HEK293 (cell line): ENCODE results near the gene B4GALNT1.

Source experiments
- BCL11A ChIP-seq: fragments of 450-650 bp; formaldehyde crosslinking; IDR thresholded peaks from 2 replicates; pipeline ENCODE4 v1.5.1; 2016; ENCODE audit warnings: low read depth, missing biosample characterization, missing genetic modification characterization
- CTCF ChIP-seq: fragments of 450-650 bp; formaldehyde crosslinking; IDR thresholded peaks from 2 replicates; pipeline ENCODE4 v1.5.1; 2016; ENCODE audit warnings: missing biosample characterization, missing genetic modification characterization
- INSM2 ChIP-seq: fragments of 450-650 bp; formaldehyde crosslinking; IDR thresholded peaks from 2 replicates; pipeline ENCODE4 v1.5.1; 2016; ENCODE audit warnings: missing biosample characterization, missing genetic modification characterization
- KLF16 ChIP-seq: fragments of 450-650 bp; formaldehyde crosslinking; IDR thresholded peaks from 2 replicates; pipeline ENCODE4 v1.5.1; 2017; ENCODE audit warnings: missing biosample characterization, missing genetic modification characterization
- REST ChIP-seq: fragments of 450-650 bp; formaldehyde crosslinking; IDR thresholded peaks from 2 replicates; pipeline ENCODE4 v1.5.1; 2016; ENCODE audit warnings: missing biosample characterization, missing genetic modification characterization
- SCRT2 ChIP-seq: fragments of 450-650 bp; formaldehyde crosslinking; IDR thresholded peaks from 2 replicates; pipeline ENCODE4 v1.5.1; 2016; ENCODE audit warnings: missing biosample characterization, missing genetic modification characterization
- TSHZ1 ChIP-seq: fragments of 450-650 bp; formaldehyde crosslinking; IDR thresholded peaks from 2 replicates; pipeline ENCODE4 v1.5.1; 2016; ENCODE audit warnings: missing biosample characterization, missing genetic modification characterization, borderline replicate concordance
- ZBTB20 ChIP-seq: fragments of 450-650 bp; formaldehyde crosslinking; IDR thresholded peaks from 2 replicates; pipeline ENCODE4 v1.5.1; 2016; ENCODE audit warnings: missing biosample characterization, missing genetic modification characterization
- ZNF133 ChIP-seq: fragments of 450-650 bp; formaldehyde crosslinking; IDR thresholded peaks from 2 replicates; pipeline ENCODE4 v1.5.1; 2016; ENCODE audit warnings: missing biosample characterization, missing genetic modification characterization
- ZNF274 ChIP-seq, 2 experiments: fragments of 200-500 bp in 1 of 2; fragments of 450-650 bp in 1 of 2; sonication (Bioruptor generic) in 1 of 2; formaldehyde crosslinking in 1 of 2; IDR thresholded peaks; 2 replicates each; pipeline versions ENCODE4 v1.5.1 to v1.6.1; 2014 to 2016; ENCODE audit warnings: borderline replicate concordance in 1 of 2, inconsistent platforms in 1 of 2, low read length in 1 of 2, missing biosample characterization in 1 of 2, missing genetic modification characterization in 1 of 2
- ZNF558 ChIP-seq: fragments of 450-650 bp; formaldehyde crosslinking; IDR thresholded peaks from 2 replicates; pipeline ENCODE4 v1.5.1; 2016; ENCODE audit warnings: missing biosample characterization, missing genetic modification characterization
- ZNF561 ChIP-seq: fragments of 450-650 bp; IDR thresholded peaks from 2 replicates; pipeline ENCODE4 v1.5.1; 2018; ENCODE audit warnings: missing biosample characterization, missing genetic modification characterization, borderline replicate concordance

- TF ChIP-seq TSHZ1, result no peak
- TF ChIP-seq INSM2 (tag by site-specific recombination), result no peak
- no peak for TF ChIP-seq SCRT2 (tag by site-specific recombination)
- no peak for TF ChIP-seq CTCF (tag by site-specific recombination)
- TF ChIP-seq KLF16 (tag by site-specific recombination), result no peak
- TF ChIP-seq BCL11A (tag by site-specific recombination), result no peak
- TF ChIP-seq ZNF558 (tag by site-specific recombination), result no peak
- TF ChIP-seq ZBTB20, result no peak
- no peak for TF ChIP-seq REST (tag by site-specific recombination)
- TF ChIP-seq ZNF561, result no peak
- no peak for TF ChIP-seq ZNF133 (tag by site-specific recombination)
- no peak for TF ChIP-seq ZNF274 (IDR thresholded peaks at IDR 0.05; ENCODE audit: low read length)
- TF ChIP-seq ZNF274 (tag by site-specific recombination; IDR thresholded peaks at IDR 0.05; ENCODE audit: borderline replicate concordance), result no peak
These were observed 46.7 kb upstream of the B4GALNT1 start for GRCh38 chr12:57679697-57680096.
